ENCODE results near the gene TMEM208.

GRCh38 chr16:67238278-67238575 is 11.3 kb downstream of the TMEM208 start:
- TF ChIP-seq EP300 (IDR thresholded peaks at IDR 0.05) (no peak), CTCF (IDR thresholded peaks at IDR 0.05) (no peak), POLR2A (IDR thresholded peaks at IDR 0.05) (no peak)
